ENCODE measurements around the gene FERMT3. TPM values are rescaled to one million over a fixed set of nuclear protein-coding genes. Genes with fewer than 3 reads are reported as not detected.
A peak's percentile ranks its signal among the peaks of the same experiment; 100 is the strongest.

FERMT3 gene
- total RNA-seq, 1 experiment from 2014 or later: 4.9 TPM

DNA sequence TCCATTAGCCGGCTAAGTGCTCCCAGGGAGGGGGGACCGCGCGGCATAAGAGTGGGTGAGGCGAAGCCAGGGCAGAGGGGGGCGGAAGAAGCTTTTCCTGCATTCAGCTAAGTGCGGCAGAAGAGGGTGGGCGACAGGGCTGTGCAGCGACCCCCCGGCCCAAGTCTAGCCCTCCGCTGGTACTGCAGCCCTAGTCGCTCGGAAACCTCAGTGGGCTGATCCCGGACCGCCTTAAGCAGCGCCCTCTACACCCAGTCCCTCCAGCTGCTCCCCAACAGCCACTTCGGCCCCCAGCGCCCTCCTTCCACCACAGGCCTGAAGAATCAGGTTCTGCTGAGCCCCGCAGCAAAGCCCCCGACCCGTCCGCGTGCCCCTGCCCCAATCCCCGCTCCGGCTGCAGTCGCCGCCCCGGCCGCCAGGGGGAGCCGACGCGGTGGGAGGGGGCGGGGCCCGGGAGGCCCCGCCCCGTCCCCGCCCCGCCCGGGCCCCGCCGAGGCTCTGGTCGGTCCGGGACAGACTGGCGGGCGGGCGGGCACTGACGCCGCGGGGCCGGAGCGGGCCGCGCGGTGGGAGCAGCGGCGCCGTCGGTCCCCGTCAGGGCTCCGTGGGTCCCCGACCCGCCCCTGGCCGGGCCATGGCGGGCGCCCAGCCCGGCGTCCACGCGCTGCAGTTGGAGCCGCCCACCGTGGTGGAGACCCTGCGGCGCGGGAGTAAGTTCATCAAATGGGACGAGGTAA is 44.7 kb downstream of the FERMT3 start, which contains the start of gene PLCB3:
Gene PLCB3 (plus strand): TSS at position 515 of the 737 bp plus-strand sequence. CDS start 120 bp downstream, at position 635.
- Histone ChIP-seq H3K4me3 (peak within 1 kb of the TSS; percentile 88), H3K27ac (peak within 1 kb of the TSS; percentile 36; the same call in 1 of the 2 replicates), H3K4me1 (peaks cover 27% of the 10 kb centered on the region), H3K27me3 (no peaks in the 10 kb centered on the region), H3K36me3 (peaks cover 10% of the 10 kb centered on the region), H3K9me3 (replicated peaks) (no peaks in the 10 kb centered on the region)
- DNase-seq: peak; percentile 44 to 65

GRCh38 chr11:64251753-64252002 is 45.2 kb downstream of the FERMT3 start:
- H3K4me1 ChIP-seq: peaks cover 27% of the 10 kb centered on the region
- no peaks in the 10 kb centered on the region for H3K9me3 ChIP-seq (replicated peaks)
- peak overlapping the region; percentile 36; the same call in 1 of the 2 replicates for H3K27ac ChIP-seq
- DNase-seq: no peak
- peak overlapping the region; percentile 88 for H3K4me3 ChIP-seq
- H3K27me3 ChIP-seq: no peaks in the 10 kb centered on the region
- H3K36me3 ChIP-seq: peaks cover 9% of the 10 kb centered on the region; the same call in 1 of the 2 replicates

GRCh38 chr11:64252003-64252872 is 45.7 kb downstream of the FERMT3 start:
- Histone ChIP-seq H3K27ac (peak overlapping the region; percentile 36; the same call in 1 of the 2 replicates), H3K4me3 (peak overlapping the region; percentile 88), H3K36me3 (peaks cover 11% of the 10 kb centered on the region; the same call in 1 of the 2 replicates), H3K27me3 (no peaks in the 10 kb centered on the region), H3K9me3 (replicated peaks) (no peaks in the 10 kb centered on the region), H3K4me1 (peaks cover 27% of the 10 kb centered on the region)
- DNase-seq: peak; percentile 52 to 53

GRCh38 chr11:64253043-64253442 is 46.5 kb downstream of the FERMT3 start:
- H3K27me3 ChIP-seq: no peaks in the 10 kb centered on the region
- H3K4me3 ChIP-seq: no peak overlapping the region
- peaks cover 15% of the 10 kb centered on the region; the same call in 1 of the 2 replicates for H3K36me3 ChIP-seq
- no peaks in the 10 kb centered on the region for H3K9me3 ChIP-seq (replicated peaks)
- no peak for DNase-seq
- H3K4me1 ChIP-seq: peaks cover 27% of the 10 kb centered on the region
- no peak overlapping the region for H3K27ac ChIP-seq

- no peaks in the 10 kb centered on the region for H3K27me3 ChIP-seq
- no peak overlapping the region for H3K4me3 ChIP-seq
- no peak for DNase-seq
Measured at GRCh38 chr11:64253481-64253880, 47.0 kb downstream of the FERMT3 start.

GRCh38 chr11:64254326-64254725 is 47.8 kb downstream of the FERMT3 start:
- H3K9me3 ChIP-seq (replicated peaks): no peaks in the 10 kb centered on the region
- peaks cover 17% of the 10 kb centered on the region for H3K4me1 ChIP-seq
- H3K27me3 ChIP-seq: no peaks in the 10 kb centered on the region
- no peak overlapping the region for H3K4me3 ChIP-seq
- no peak overlapping the region for H3K27ac ChIP-seq
- H3K36me3 ChIP-seq: peaks cover 22% of the 10 kb centered on the region
- no peak for DNase-seq

More at GRCh38 chr11:64253481-64253880, 47.0 kb downstream of the FERMT3 start:
- Histone ChIP-seq H3K9me3 (replicated peaks) (no peaks in the 10 kb centered on the region), H3K27ac (no peak overlapping the region), H3K4me1 (peaks cover 24% of the 10 kb centered on the region), H3K36me3 (peaks cover 19% of the 10 kb centered on the region; the same call in 1 of the 2 replicates)

- H3K9me3 ChIP-seq (replicated peaks): no peaks in the 10 kb centered on the region
- H3K27me3 ChIP-seq: no peaks in the 10 kb centered on the region
- peaks cover 31% of the 10 kb centered on the region for H3K36me3 ChIP-seq
- no peak overlapping the region for H3K27ac ChIP-seq
- peaks cover 6% of the 10 kb centered on the region for H3K4me1 ChIP-seq
- no peak overlapping the region for H3K4me3 ChIP-seq
- DNase-seq: no peak
Measured at GRCh38 chr11:64255135-64256128, 48.9 kb downstream of the FERMT3 start.

DNA sequence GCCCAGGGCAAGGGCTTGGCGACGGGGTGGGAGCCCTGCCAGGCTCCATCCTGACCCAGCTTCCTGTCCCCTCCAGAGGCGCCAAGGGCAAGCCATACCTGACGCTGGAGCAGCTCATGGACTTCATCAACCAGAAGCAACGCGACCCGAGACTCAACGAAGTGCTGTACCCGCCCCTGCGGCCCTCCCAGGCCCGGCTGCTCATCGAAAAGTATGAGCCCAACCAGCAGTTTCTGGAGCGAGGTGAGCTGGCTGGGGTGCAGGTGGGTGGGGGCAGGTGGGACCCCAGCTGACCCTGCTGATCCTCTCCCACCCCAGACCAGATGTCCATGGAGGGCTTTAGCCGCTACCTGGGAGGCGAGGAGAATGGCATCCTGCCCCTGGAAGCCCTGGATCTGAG is 49.8 kb downstream of the FERMT3 start:
- Histone ChIP-seq H3K27ac (no peak overlapping the region), H3K9me3 (replicated peaks) (no peaks in the 10 kb centered on the region), H3K4me1 (0 out of 2 replicates have a peak, but pooled peaks cover 3% of the 10 kb centered on the region), H3K4me3 (no peak overlapping the region), H3K36me3 (peaks cover 33% of the 10 kb centered on the region), H3K27me3 (no peaks in the 10 kb centered on the region)
- DNase-seq: no peak

DNA sequence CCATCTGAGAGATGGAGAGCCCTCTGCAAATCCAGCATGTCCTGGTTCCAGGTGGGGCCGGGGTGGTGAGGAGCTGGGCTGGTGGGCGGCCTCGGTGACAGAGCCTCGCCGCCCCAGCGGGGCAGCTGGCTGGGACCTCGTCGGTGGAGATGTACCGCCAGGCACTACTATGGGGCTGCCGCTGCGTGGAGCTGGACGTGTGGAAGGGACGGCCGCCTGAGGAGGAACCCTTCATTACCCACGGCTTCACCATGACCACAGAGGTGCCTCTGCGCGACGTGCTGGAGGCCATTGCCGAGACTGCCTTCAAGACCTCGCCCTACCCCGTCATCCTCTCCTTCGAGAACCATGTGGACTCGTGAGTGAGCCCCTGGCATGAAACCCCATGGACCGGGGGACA is 51.8 kb downstream of the FERMT3 start:
- Histone ChIP-seq H3K27ac (no peak overlapping the region), H3K4me3 (no peak overlapping the region), H3K36me3 (peaks cover 34% of the 10 kb centered on the region), H3K9me3 (replicated peaks) (no peaks in the 10 kb centered on the region), H3K4me1 (0 out of 2 replicates have a peak, but pooled peaks cover 3% of the 10 kb centered on the region), H3K27me3 (no peaks in the 10 kb centered on the region)
- no peak for DNase-seq

- Histone ChIP-seq H3K4me1 (no peaks in the 10 kb centered on the region), H3K27me3 (no peaks in the 10 kb centered on the region), H3K9me3 (replicated peaks) (no peaks in the 10 kb centered on the region), H3K36me3 (peaks cover 34% of the 10 kb centered on the region), H3K27ac (no peak overlapping the region), H3K4me3 (no peak overlapping the region)
- no peak for DNase-seq
Measured at GRCh38 chr11:64258946-64259532, 52.5 kb downstream of the FERMT3 start.

DNA sequence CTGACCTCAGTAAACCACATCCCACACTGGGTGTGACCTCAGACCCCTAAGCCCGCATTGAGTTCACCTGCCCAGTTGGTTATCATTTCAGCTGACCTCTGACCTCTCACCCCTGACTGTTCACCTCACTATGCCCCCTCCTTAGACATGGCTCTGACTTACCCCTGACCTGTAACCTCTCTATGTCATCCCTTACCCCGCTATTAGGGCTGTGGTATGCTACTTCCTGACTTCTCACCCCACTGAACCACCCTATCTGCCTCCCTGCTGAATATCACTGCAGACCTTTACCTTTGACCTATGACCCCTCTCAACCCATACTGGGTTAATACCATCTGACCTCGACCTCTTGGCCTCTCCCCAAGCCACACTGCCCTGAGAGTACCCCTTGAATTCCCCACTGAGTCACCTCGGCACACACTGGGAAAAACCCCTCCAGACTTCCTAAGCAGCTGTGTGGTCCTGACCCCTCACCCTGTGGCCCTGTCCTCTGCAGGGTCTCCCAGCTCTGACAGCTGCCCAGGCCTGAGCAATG is 53.1 kb downstream of the FERMT3 start:
- DNase-seq: no peak
- Histone ChIP-seq H3K4me3 (no peak overlapping the region), H3K27me3 (no peaks in the 10 kb centered on the region), H3K36me3 (peaks cover 35% of the 10 kb centered on the region), H3K4me1 (no peaks in the 10 kb centered on the region), H3K9me3 (replicated peaks) (no peaks in the 10 kb centered on the region), H3K27ac (no peak overlapping the region)

GRCh38 chr11:64260147-64260708 is 53.7 kb downstream of the FERMT3 start:
- no peak overlapping the region for H3K4me3 ChIP-seq
- H3K36me3 ChIP-seq: peaks cover 32% of the 10 kb centered on the region
- no peaks in the 10 kb centered on the region for H3K4me1 ChIP-seq
- DNase-seq: no peak
- H3K27me3 ChIP-seq: no peaks in the 10 kb centered on the region
- no peak overlapping the region for H3K27ac ChIP-seq
- no peaks in the 10 kb centered on the region for H3K9me3 ChIP-seq (replicated peaks)

- no peak overlapping the region for H3K27ac ChIP-seq
- no peak for DNase-seq
- peaks cover 38% of the 10 kb centered on the region for H3K36me3 ChIP-seq
- H3K27me3 ChIP-seq: no peaks in the 10 kb centered on the region
- no peaks in the 10 kb centered on the region for H3K9me3 ChIP-seq (replicated peaks)
- H3K4me1 ChIP-seq: no peaks in the 10 kb centered on the region
- no peak overlapping the region for H3K4me3 ChIP-seq
Measured at GRCh38 chr11:64261556-64262080, 55.1 kb downstream of the FERMT3 start.
